ENCODE measurements around the gene GNPTG.

- TF ChIP-seq EZH2 (IDR thresholded peaks at IDR 0.05) = no peak
- TF ChIP-seq POLR2AphosphoS5 (IDR thresholded peaks at IDR 0.05; ENCODE audit: borderline replicate concordance, low read depth, low read length) = no peak; the same call in 1 of the 2 replicates
- TF ChIP-seq FOXP2 (optimal IDR thresholded peaks at IDR 0.05; ENCODE audit: control extremely low read depth, extremely low read length, insufficient read depth) = no peak
Observed at GRCh38 chr16:1375298-1375640, 23.5 kb downstream of the GNPTG start.
